ENCODE data around the gene LAMB1.

DNA sequence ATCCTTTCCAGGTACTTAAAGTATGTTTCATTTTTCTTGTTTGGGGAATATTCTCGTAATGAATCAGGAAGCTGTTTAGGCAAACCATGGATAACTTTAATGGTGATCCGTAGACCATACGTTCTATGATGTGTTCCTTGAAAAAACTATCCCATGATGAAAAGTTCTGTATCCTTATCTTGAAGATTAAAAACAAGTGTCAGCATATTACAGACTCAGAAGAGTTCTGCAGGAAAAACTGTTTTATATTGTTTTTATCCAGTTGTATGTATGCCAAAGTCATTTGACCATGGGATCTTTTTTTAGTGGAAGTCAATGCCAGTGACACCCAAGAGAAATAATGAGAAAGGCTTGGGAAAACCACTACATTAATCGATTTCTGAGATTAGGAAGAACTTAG lies 59.9 kb downstream of the LAMB1 start:
- TF ChIP-seq, protein P1, sequence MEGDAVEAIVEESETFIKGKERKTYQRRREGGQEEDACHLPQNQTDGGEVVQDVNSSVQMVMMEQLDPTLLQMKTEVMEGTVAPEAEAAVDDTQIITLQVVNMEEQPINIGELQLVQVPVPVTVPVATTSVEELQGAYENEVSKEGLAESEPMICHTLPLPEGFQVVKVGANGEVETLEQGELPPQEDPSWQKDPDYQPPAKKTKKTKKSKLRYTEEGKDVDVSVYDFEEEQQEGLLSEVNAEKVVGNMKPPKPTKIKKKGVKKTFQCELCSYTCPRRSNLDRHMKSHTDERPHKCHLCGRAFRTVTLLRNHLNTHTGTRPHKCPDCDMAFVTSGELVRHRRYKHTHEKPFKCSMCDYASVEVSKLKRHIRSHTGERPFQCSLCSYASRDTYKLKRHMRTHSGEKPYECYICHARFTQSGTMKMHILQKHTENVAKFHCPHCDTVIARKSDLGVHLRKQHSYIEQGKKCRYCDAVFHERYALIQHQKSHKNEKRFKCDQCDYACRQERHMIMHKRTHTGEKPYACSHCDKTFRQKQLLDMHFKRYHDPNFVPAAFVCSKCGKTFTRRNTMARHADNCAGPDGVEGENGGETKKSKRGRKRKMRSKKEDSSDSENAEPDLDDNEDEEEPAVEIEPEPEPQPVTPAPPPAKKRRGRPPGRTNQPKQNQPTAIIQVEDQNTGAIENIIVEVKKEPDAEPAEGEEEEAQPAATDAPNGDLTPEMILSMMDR (IDR thresholded peaks at IDR 0.05; ENCODE audit: insufficient read depth, low read length, poor library complexity, severe bottlenecking), result no peak
- no peak for TF ChIP-seq EZH2phosphoT487 (conservative IDR thresholded peaks at IDR 0.05; ENCODE audit: low read length)
